NOMO-1 treated with dmso at 0.1 percent for 144 hours (cell line): Measurements from ENCODE around the gene GPX4.
"Not testable (repeated sequence)": the region's sequence is repeated elsewhere in the genome, so short reads cannot be mapped to it uniquely, and the experiment has no call there.

Experiments
- DNase-seq: peaks from one replicate; lab custom pipeline; 2025; ENCODE audit not compliant: unreplicated experiment; lab: John Stamatoyannopoulos, UW

Gene GPX4

GRCh38 chr19:1113986-1114483, 10.2 kb downstream of the GPX4 start:
- no peak for DNase-seq

- not testable (repeated sequence) for DNase-seq
Observed at GRCh38 chr19:1114728-1115127, 10.9 kb downstream of the GPX4 start.

GRCh38 chr19:1115646-1116420, 12.0 kb downstream of the GPX4 start:
- no peak for DNase-seq

GRCh38 chr19:1116726-1117581, 13.2 kb downstream of the GPX4 start:
- DNase-seq: no peak

- no peak for DNase-seq
Observed at GRCh38 chr19:1117654-1118053, 13.9 kb downstream of the GPX4 start.

- no peak for DNase-seq
Observed at GRCh38 chr19:1118999-1119398, 15.2 kb downstream of the GPX4 start.

GRCh38 chr19:1119475-1120217, 15.9 kb downstream of the GPX4 start:
- no peak for DNase-seq

- no peak for DNase-seq
Observed at GRCh38 chr19:1121395-1121794, 17.6 kb downstream of the GPX4 start.

- DNase-seq: no peak
Observed at GRCh38 chr19:1122021-1122971, 18.5 kb downstream of the GPX4 start.

- DNase-seq: no peak
Observed at GRCh38 chr19:1122972-1123363, 19.2 kb downstream of the GPX4 start.

- DNase-seq: no peak
Observed at GRCh38 chr19:1123381-1123780, 19.6 kb downstream of the GPX4 start.

GRCh38 chr19:1123885-1124677, 20.3 kb downstream of the GPX4 start:
- no peak for DNase-seq

- no peak for DNase-seq
Observed at GRCh38 chr19:1125601-1126467, 22.0 kb downstream of the GPX4 start.

- DNase-seq: no peak
Observed at GRCh38 chr19:1126984-1127760, 23.4 kb downstream of the GPX4 start.

- no peak for DNase-seq
Observed at GRCh38 chr19:1128106-1128505, 24.3 kb downstream of the GPX4 start.

GRCh38 chr19:1129084-1129483, 25.3 kb downstream of the GPX4 start:
- DNase-seq: not testable (repeated sequence)

- no peak for DNase-seq
Observed at GRCh38 chr19:1129535-1129934, 25.7 kb downstream of the GPX4 start.
